Rectal smooth muscle tissue (tissue), 1 donor: ENCODE measurements around the gene EBF3.

ENCODE experiments used
- H3K27ac ChIP-seq: one replicate; pipeline ENCODE4 v1.7.0; 2013; ENCODE audit warnings: low read depth, low read length, inconsistent platforms
- H3K27me3 ChIP-seq: one replicate; pipeline ENCODE4 v1.7.0; 2013; ENCODE audit warnings: low read length; ENCODE audit not compliant: control insufficient read depth, insufficient read depth
- H3K36me3 ChIP-seq: one replicate; pipeline ENCODE4 v1.7.0; 2013; ENCODE audit warnings: low read length; ENCODE audit not compliant: control insufficient read depth, insufficient read depth
- H3K4me1 ChIP-seq: one replicate; pipeline ENCODE4 v1.7.0; 2013; ENCODE audit warnings: low read length; ENCODE audit not compliant: control insufficient read depth, insufficient read depth
- H3K4me3 ChIP-seq: one replicate; pipeline ENCODE4 v1.7.0; 2013; ENCODE audit warnings: low read length
- H3K9ac ChIP-seq: one replicate; pipeline ENCODE4 v1.7.0; 2013; ENCODE audit warnings: low read length

Gene EBF3

DNA sequence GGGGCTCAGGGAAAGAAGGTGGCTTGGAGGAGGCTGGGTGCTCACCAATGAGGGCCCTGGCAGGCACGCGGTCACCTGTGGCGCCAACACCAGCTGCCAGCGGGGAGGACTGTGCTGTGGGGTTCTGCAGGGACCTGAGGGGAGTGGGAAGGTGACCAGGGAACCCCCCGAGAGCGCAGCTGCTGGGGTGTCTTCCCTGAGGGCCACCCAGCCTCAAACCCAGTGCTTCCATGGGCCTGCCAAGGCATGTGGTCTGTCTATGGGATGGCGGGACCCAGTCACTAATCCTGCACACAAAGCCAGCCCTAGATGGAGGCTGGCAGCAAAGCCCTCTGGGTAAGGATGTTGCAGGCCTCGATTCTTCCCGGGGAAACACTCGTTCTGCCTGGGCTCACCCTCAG lies 117.1 kb downstream of the EBF3 start:
- Histone ChIP-seq H3K4me3 (no peak overlapping the region), H3K36me3 (no peaks in the 10 kb centered on the region), H3K27me3 (no peaks in the 10 kb centered on the region), H3K4me1 (no peaks in the 10 kb centered on the region), H3K9ac (no peak overlapping the region), H3K27ac (no peak overlapping the region)

DNA sequence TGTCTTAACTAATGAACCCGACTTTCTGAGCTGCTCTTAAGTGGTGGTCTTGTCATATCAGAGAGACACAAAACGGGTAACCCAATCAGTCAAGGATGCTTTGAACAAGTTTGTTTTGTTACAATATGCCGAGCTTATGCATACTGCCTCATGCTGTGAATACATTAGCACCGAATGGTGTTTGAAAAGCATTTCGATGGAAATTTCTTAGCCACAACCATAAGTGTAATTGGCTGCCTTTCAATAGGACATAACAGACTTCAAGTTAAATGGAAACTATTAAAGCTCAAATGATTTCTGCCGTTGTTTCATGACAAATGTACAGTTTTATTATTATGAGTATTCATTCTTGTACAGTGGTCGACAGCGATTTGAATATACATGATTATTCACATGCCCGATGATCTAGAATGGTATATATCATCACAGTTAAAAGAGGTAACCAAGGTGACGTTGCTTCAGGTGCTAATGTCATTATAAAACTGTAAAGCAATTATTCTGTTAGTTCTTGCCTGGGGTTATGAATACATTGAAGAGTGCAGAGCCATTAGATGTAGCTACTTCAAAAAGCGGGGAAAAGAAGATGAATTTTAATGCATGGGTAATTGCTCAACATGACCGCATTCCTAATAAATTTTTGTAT lies 118.8 kb downstream of the EBF3 start:
- Histone ChIP-seq H3K4me3 (no peak overlapping the region), H3K4me1 (no peaks in the 10 kb centered on the region), H3K36me3 (no peaks in the 10 kb centered on the region), H3K27me3 (no peaks in the 10 kb centered on the region), H3K27ac (no peak overlapping the region), H3K9ac (no peak overlapping the region)

DNA sequence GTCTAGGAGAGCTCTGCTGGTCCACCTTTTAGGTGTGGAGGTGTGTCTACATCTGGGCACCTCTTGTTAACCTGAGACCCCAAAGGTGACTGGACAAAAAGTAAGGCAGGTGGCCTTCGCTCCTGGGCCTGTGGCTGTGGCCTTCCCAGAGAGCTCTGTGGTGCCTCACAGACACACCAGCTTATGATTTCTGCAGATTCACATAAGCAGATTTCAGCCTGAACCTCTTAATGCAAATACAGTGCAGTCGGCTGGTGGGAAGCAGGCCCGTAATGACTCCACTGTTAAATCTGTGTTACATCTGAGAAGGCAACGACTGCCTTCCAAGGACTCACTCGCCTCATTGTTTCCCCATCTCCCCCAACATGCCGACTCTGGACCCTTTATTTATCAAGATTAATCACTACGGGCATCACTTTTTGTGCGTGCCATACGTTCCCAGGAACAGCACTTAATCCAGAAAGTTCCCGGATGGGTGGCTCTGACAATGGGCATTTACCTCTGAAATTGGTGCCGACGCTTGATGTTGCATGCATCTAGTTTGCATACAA lies 119.8 kb downstream of the EBF3 start:
- Histone ChIP-seq H3K27ac (no peak overlapping the region), H3K36me3 (no peaks in the 10 kb centered on the region), H3K4me1 (no peaks in the 10 kb centered on the region), H3K9ac (no peak overlapping the region), H3K4me3 (no peak overlapping the region), H3K27me3 (no peaks in the 10 kb centered on the region)

DNA sequence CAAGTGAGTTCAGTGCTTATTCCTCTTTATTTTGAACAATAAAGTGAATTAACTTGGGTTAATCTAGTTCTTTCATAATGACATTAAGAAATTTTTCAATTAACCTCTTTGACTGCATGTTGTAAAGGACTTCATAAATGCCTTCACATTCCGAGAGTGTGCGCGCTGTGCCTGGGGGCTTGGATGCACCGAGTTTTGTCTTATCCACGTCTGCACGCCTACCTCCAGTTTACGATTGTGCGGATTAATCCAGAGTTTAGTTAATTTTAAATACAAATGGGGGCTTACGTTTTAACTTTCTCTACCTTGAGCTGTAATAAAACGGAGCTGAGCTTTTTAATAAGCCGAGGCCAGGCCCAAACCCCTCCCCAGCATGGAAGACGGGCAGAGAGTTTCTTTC lies 120.4 kb downstream of the EBF3 start:
- Histone ChIP-seq H3K9ac (no peak overlapping the region), H3K36me3 (no peaks in the 10 kb centered on the region)

GRCh38 chr10:129843131-129843541 lies 120.9 kb downstream of the EBF3 start:
- Histone ChIP-seq H3K4me3 (no peak overlapping the region), H3K27me3 (no peaks in the 10 kb centered on the region), H3K4me1 (no peaks in the 10 kb centered on the region), H3K27ac (no peak overlapping the region), H3K9ac (no peak overlapping the region), H3K36me3 (no peaks in the 10 kb centered on the region)

More for the DNA sequence above, 120.4 kb downstream of the EBF3 start:
- no peak overlapping the region for H3K4me3 ChIP-seq
- H3K27ac ChIP-seq = no peak overlapping the region
- H3K4me1 ChIP-seq = no peaks in the 10 kb centered on the region
- no peaks in the 10 kb centered on the region for H3K27me3 ChIP-seq

GRCh38 chr10:129842031-129842430 lies 122.0 kb downstream of the EBF3 start:
- Histone ChIP-seq H3K4me3 (no peak overlapping the region), H3K27ac (no peak overlapping the region), H3K9ac (no peak overlapping the region), H3K27me3 (no peaks in the 10 kb centered on the region), H3K36me3 (no peaks in the 10 kb centered on the region), H3K4me1 (no peaks in the 10 kb centered on the region)

GRCh38 chr10:129841590-129841989 lies 122.5 kb downstream of the EBF3 start:
- no peaks in the 10 kb centered on the region for H3K27me3 ChIP-seq
- H3K36me3 ChIP-seq = no peaks in the 10 kb centered on the region
- no peak overlapping the region for H3K9ac ChIP-seq
- no peak overlapping the region for H3K27ac ChIP-seq
- no peak overlapping the region for H3K4me3 ChIP-seq
- H3K4me1 ChIP-seq = no peaks in the 10 kb centered on the region

DNA sequence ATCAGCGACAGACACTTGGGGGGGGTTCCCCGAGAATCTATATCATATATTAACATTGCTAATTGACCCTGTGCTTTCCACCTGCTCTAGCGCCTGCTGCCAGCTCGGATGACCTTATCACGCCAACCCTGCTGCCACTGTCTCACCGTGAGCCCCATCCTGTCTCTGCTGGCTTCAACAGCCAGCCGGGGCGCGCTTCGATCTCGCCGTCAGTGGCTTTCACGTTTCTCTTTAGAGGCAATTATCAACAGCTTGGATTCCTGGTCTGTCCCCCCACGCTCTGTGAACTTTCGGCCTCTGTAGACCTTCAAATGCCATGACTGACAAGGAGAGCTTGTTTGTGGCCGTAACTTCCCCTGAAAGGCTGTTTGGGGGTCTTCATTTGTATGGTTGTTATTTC lies 123.0 kb downstream of the EBF3 start:
- Histone ChIP-seq H3K4me1 (no peaks in the 10 kb centered on the region), H3K36me3 (no peaks in the 10 kb centered on the region), H3K9ac (no peak overlapping the region), H3K4me3 (no peak overlapping the region), H3K27me3 (no peaks in the 10 kb centered on the region), H3K27ac (no peak overlapping the region)

- no peaks in the 10 kb centered on the region for H3K36me3 ChIP-seq
Measured at GRCh38 chr10:129840196-129840590, 123.9 kb downstream of the EBF3 start.

DNA sequence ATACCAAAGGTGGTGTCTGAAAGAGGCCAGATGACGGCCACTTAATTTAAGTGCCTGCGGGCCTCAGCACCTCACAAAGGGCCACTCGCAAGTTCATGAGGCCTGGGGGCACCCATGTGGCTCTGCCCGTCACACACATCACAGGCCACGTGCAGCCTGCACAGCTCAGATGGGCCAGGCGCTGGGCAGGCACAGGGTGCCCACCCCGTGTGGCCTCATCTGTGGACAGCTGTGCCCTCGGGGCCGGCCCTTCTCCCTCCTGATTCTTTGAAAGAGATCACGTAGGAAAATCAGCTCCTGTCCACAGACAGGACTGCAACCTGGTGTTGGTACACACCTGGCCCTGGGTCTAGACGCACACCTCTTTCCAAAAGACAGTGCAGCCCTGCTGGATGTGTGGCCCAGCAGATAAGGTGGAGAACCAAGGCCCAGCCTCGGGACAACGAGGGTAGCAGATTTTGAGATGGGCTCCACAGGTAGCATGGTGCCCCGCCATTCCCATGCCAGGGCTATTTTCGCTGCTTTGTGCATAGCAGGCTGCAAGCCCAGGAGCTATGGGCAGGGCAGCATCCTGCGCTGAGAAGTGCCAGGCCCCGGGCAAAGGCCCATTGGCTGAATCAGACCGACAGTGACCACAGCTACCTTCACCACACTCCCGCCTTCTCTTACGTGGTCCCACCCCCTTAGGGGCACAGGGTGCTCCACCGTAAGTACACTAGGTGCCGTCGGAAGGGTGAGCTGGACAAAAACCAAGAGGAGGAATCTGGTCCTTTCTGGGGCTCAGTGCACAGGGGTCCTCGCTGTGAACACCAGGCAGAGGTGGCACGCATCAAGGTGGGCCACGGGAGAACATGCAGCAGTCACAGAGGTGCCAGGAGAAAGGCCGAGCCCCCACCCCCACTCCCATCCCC lies 124.5 kb downstream of the EBF3 start:
- Histone ChIP-seq H3K4me1 (no peaks in the 10 kb centered on the region), H3K9ac (no peak overlapping the region), H3K36me3 (no peaks in the 10 kb centered on the region), H3K27me3 (no peaks in the 10 kb centered on the region), H3K4me3 (no peak overlapping the region), H3K27ac (no peak overlapping the region)

More at GRCh38 chr10:129840196-129840590, 123.9 kb downstream of the EBF3 start:
- Histone ChIP-seq H3K27me3 (no peaks in the 10 kb centered on the region), H3K4me1 (no peaks in the 10 kb centered on the region), H3K4me3 (no peak overlapping the region), H3K27ac (no peak overlapping the region), H3K9ac (no peak overlapping the region)

- Histone ChIP-seq H3K4me3 (no peak overlapping the region), H3K9ac (no peak overlapping the region), H3K27ac (no peak overlapping the region), H3K4me1 (no peaks in the 10 kb centered on the region), H3K27me3 (no peaks in the 10 kb centered on the region), H3K36me3 (no peaks in the 10 kb centered on the region)
Measured at GRCh38 chr10:129838794-129839193, 125.3 kb downstream of the EBF3 start.

DNA sequence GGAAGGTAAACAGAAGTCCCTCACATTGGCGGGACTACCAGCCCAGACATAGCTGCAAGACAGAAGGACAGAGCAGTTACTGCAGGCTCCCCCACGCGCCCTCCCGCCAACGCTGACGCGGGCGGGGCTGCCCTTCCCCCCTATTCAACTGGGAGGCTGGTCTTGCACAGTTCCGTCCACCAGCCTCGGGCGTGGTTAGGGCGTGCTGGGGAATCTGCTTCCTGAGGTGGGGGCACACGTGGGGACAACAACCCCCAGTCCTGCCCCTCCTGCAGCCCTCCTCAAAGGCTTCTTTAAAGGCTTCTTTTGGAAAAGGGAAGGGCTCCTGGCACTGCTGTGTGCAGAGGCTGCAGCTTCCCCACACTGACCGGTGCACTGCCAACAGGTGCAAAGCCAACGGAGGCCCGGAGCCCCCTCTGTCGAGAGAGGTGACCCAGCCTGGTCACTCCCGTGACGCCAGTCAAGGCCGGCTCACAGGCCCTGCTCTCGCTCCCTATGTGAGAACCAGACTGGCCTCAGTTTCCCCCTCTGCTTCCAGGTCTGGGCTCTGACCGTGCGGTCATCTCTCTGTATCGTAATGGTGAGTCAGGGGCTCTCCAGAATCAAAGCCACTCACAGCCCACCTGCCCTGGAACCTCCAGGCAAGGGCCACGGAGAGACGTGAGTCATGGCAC lies 126.0 kb downstream of the EBF3 start:
- no peaks in the 10 kb centered on the region for H3K4me1 ChIP-seq
- no peak overlapping the region for H3K4me3 ChIP-seq
- H3K9ac ChIP-seq = no peak overlapping the region
- no peaks in the 10 kb centered on the region for H3K36me3 ChIP-seq
- H3K27me3 ChIP-seq = no peaks in the 10 kb centered on the region
- H3K27ac ChIP-seq = no peak overlapping the region
